WTC11 (cell line): ENCODE data around the gene CYP1A2. TPM values are rescaled to one million over a fixed set of nuclear protein-coding genes. Genes with fewer than 3 reads are reported as not detected.

Experiments
- ATAC-seq: fragments of 200-7000 bp; cut with Tn5 transposase; 2 replicates; pipeline ENCODE4 v1.10.0; 2021; ENCODE audit warnings: mild to moderate bottlenecking, moderate library complexity
- CTCF ChIA-PET: fragments of 300-600 bp; sonication (Branson Sonifier 250); formaldehyde crosslinking; loops from one replicate; lab custom pipeline; 2021; ENCODE audit warnings: antibody characterized with exemption; lab: Charles Lee
- POLR2A ChIA-PET: fragments of 350-600 bp; sonication (Branson Sonifier 250); formaldehyde crosslinking; loops from one replicate; lab custom pipeline; 2021; ENCODE audit warnings: antibody characterized with exemption; lab: Charles Lee
- DNase-seq: peaks from one replicate; pipeline ENCODE4 v3.0.0; 2021; ENCODE audit warnings: low spot score
- H3K27ac Mint-ChIP-seq: 2 replicates; pipeline ENCODE4 v1.8.0; 2021; ENCODE audit warnings: mixed read lengths
- H3K27me3 Mint-ChIP-seq: 2 replicates; pipeline ENCODE4 v1.8.0; 2021; ENCODE audit warnings: low read depth, mild to moderate bottlenecking, moderate library complexity, mixed read lengths
- H3K36me3 Mint-ChIP-seq: 2 replicates; pipeline ENCODE4 v1.8.0; 2021; ENCODE audit warnings: mixed read lengths
- H3K4me1 Mint-ChIP-seq: 2 replicates; pipeline ENCODE4 v1.8.0; 2022; ENCODE audit warnings: mixed read lengths
- H3K4me3 Mint-ChIP-seq: 2 replicates; pipeline ENCODE4 v1.8.0; 2021; ENCODE audit warnings: mild to moderate bottlenecking, moderate library complexity, mixed read lengths
- H3K9me3 Mint-ChIP-seq: 2 replicates; pipeline ENCODE4 v1.8.0; 2021; ENCODE audit warnings: mixed read lengths
- CREB1 ChIP-seq: sonication (generic); formaldehyde crosslinking; IDR thresholded peaks from 2 replicates; pipeline ENCODE4 v1.8.0; 2023; ENCODE audit warnings: mild to moderate bottlenecking, missing genetic modification reagents
- EMX1 ChIP-seq: fragments of 250-450 bp; sonication (Bioruptor Pico); IDR thresholded peaks from 2 replicates; pipeline ENCODE4 v1.8.0; 2021; ENCODE audit warnings: mild to moderate bottlenecking
- ETV6 ChIP-seq: sonication (generic); formaldehyde crosslinking; IDR thresholded peaks from 2 replicates; pipeline ENCODE4 v1.8.1; 2022; ENCODE audit warnings: mild to moderate bottlenecking, missing genetic modification reagents
- GABPB1 ChIP-seq: sonication (generic); formaldehyde crosslinking; IDR thresholded peaks from 2 replicates; pipeline ENCODE4 v1.8.1; 2023; ENCODE audit warnings: mild to moderate bottlenecking, missing genetic modification reagents
- NFATC4 ChIP-seq: fragments of 250-450 bp; sonication (Bioruptor Pico); IDR thresholded peaks from 2 replicates; pipeline ENCODE4 v1.9.0; 2021; ENCODE audit warnings: mild to moderate bottlenecking
- NFE2L1 ChIP-seq: sonication (generic); formaldehyde crosslinking; IDR thresholded peaks from 2 replicates; pipeline ENCODE4 v1.8.1; 2023; ENCODE audit warnings: missing genetic modification reagents
- NR2C2 ChIP-seq: sonication (generic); formaldehyde crosslinking; IDR thresholded peaks from 2 replicates; pipeline ENCODE4 v1.8.0; 2022; ENCODE audit warnings: mild to moderate bottlenecking, missing genetic modification reagents
- SMAD3 ChIP-seq: sonication (generic); formaldehyde crosslinking; IDR thresholded peaks from 2 replicates; pipeline ENCODE4 v1.8.0; 2022; ENCODE audit warnings: missing genetic modification reagents, mild to moderate bottlenecking, borderline replicate concordance
- ZNF138 ChIP-seq: sonication (generic); formaldehyde crosslinking; conservative IDR thresholded peaks from 2 replicates; pipeline ENCODE4 v1.8.1; 2022; ENCODE audit warnings: mild to moderate bottlenecking, moderate library complexity, missing genetic modification reagents
- total RNA-seq: library from RNA; stranded (reverse); gene quantifications from 3 replicates; pipeline ENCODE4 v1.2.3, GENCODE V29; 2021
- TF ChIP-seq, protein P1 (sequence below): sonication (generic); formaldehyde crosslinking; IDR thresholded peaks from 2 replicates; pipeline ENCODE4 v1.8.1; 2023; ENCODE audit warnings: mild to moderate bottlenecking, missing genetic modification reagents
- TF ChIP-seq, protein P2 (sequence below): sonication (generic); formaldehyde crosslinking; IDR thresholded peaks from 2 replicates; pipeline ENCODE4 v1.8.1; 2023; ENCODE audit warnings: mild to moderate bottlenecking, missing genetic modification reagents, moderate library complexity
- TF ChIP-seq, protein P3 (sequence below): fragments of 250-450 bp; sonication (Bioruptor Pico); IDR thresholded peaks from 2 replicates; pipeline ENCODE4 v1.9.0; 2021; ENCODE audit warnings: mild to moderate bottlenecking
- TF ChIP-seq, protein P4 (sequence below): sonication (generic); formaldehyde crosslinking; IDR thresholded peaks from 2 replicates; pipeline ENCODE4 v1.8.0; 2022; ENCODE audit warnings: mild to moderate bottlenecking, missing genetic modification reagents
- TF ChIP-seq, protein P5 (sequence below): sonication (generic); formaldehyde crosslinking; IDR thresholded peaks from 2 replicates; pipeline ENCODE4 v1.8.0; 2022; ENCODE audit warnings: missing genetic modification reagents
- TF ChIP-seq, protein P6 (sequence below): fragments of 250-450 bp; sonication (Bioruptor Pico); IDR thresholded peaks from 2 replicates; pipeline ENCODE4 v2.1.2; 2022; ENCODE audit warnings: mild to moderate bottlenecking, moderate library complexity
- TF ChIP-seq, protein P7 (sequence below): sonication (generic); formaldehyde crosslinking; IDR thresholded peaks from 2 replicates; pipeline ENCODE4 v1.8.0; 2023; ENCODE audit warnings: mild to moderate bottlenecking, missing genetic modification reagents

The CYP1A2 gene
- total RNA-seq, 1 experiment from 2014 or later = not detected

DNA sequence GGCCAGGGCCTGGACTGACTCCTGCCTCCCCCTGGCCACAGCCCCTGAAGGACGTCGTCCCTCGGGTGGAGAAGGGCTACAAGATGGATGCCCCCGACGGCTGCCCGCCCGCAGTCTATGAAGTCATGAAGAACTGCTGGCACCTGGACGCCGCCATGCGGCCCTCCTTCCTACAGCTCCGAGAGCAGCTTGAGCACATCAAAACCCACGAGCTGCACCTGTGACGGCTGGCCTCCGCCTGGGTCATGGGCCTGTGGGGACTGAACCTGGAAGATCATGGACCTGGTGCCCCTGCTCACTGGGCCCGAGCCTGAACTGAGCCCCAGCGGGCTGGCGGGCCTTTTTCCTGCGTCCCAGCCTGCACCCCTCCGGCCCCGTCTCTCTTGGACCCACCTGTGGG lies 53.6 kb downstream of the CYP1A2 start (continued):
- TF ChIP-seq, protein P1, sequence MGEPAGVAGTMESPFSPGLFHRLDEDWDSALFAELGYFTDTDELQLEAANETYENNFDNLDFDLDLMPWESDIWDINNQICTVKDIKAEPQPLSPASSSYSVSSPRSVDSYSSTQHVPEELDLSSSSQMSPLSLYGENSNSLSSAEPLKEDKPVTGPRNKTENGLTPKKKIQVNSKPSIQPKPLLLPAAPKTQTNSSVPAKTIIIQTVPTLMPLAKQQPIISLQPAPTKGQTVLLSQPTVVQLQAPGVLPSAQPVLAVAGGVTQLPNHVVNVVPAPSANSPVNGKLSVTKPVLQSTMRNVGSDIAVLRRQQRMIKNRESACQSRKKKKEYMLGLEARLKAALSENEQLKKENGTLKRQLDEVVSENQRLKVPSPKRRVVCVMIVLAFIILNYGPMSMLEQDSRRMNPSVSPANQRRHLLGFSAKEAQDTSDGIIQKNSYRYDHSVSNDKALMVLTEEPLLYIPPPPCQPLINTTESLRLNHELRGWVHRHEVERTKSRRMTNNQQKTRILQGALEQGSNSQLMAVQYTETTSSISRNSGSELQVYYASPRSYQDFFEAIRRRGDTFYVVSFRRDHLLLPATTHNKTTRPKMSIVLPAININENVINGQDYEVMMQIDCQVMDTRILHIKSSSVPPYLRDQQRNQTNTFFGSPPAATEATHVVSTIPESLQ (CRISPR knock-in tag) = no peak
- TF ChIP-seq GABPB1 (CRISPR knock-in tag) (no peak), NFE2L1 (CRISPR knock-in tag) (no peak)
- TF ChIP-seq, protein P2, sequence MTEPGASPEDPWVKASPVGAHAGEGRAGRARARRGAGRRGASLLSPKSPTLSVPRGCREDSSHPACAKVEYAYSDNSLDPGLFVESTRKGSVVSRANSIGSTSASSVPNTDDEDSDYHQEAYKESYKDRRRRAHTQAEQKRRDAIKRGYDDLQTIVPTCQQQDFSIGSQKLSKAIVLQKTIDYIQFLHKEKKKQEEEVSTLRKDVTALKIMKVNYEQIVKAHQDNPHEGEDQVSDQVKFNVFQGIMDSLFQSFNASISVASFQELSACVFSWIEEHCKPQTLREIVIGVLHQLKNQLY (CRISPR knock-in tag) = no peak
- TF ChIP-seq, protein P3, sequence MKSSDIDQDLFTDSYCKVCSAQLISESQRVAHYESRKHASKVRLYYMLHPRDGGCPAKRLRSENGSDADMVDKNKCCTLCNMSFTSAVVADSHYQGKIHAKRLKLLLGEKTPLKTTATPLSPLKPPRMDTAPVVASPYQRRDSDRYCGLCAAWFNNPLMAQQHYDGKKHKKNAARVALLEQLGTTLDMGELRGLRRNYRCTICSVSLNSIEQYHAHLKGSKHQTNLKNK = no peak
- TF ChIP-seq, all 79 proteins: peak for 0

DNA sequence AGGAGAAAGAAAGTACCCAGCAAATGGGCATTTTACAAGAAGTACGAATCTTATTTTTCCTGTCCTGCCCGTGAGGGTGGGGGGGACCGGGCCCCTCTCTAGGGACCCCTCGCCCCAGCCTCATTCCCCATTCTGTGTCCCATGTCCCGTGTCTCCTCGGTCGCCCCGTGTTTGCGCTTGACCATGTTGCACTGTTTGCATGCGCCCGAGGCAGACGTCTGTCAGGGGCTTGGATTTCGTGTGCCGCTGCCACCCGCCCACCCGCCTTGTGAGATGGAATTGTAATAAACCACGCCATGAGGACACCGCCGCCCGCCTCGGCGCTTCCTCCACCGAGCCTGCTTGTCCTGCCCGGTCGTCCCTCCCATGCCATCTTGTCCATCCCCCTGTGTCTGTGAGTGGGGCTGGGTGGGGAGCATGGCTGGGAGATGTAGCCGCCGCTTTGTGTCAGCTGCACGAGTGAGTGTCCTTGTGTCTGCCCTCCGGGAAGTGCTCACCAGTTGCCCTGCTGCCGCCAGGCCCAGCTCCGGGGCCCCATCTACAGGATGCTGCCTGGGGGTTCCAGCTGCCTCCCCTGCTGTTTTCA lies 54.3 kb downstream of the CYP1A2 start:
- DNase-seq = no peak
- ATAC-seq = no peak
- Mint-ChIP-seq H3K9me3 (no peaks in the 10 kb centered on the region), H3K27ac (no peak overlapping the region), H3K27me3 (no peaks in the 10 kb centered on the region), H3K36me3 (peaks cover 7% of the 10 kb centered on the region; the same call in 1 of the 2 replicates), H3K4me3 (no peak overlapping the region), H3K4me1 (0 out of 2 replicates have a peak, but pooled peaks cover 2% of the 10 kb centered on the region)
- ChIA-PET CTCF (interaction anchor here (1.5 to 1.6 kb wide), 2 partner anchors 32 to 171 kb away, joined by 5 read pairs; no protein-coding TSS in a partner anchor), POLR2A (no interaction called here)
- TF ChIP-seq NFATC4 (no peak), ZNF138 (CRISPR knock-in tag) (no peak), SMAD3 (CRISPR knock-in tag) (no peak), ETV6 (CRISPR knock-in tag) (no peak), EMX1 (CRISPR knock-in tag) (no peak), CREB1 (no peak), NR2C2 (CRISPR knock-in tag) (no peak)
- TF ChIP-seq, protein P3 = no peak
- TF ChIP-seq, protein P4, sequence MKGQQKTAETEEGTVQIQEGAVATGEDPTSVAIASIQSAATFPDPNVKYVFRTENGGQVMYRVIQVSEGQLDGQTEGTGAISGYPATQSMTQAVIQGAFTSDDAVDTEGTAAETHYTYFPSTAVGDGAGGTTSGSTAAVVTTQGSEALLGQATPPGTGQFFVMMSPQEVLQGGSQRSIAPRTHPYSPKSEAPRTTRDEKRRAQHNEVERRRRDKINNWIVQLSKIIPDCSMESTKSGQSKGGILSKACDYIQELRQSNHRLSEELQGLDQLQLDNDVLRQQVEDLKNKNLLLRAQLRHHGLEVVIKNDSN (CRISPR knock-in tag) = no peak
- TF ChIP-seq, protein P5, sequence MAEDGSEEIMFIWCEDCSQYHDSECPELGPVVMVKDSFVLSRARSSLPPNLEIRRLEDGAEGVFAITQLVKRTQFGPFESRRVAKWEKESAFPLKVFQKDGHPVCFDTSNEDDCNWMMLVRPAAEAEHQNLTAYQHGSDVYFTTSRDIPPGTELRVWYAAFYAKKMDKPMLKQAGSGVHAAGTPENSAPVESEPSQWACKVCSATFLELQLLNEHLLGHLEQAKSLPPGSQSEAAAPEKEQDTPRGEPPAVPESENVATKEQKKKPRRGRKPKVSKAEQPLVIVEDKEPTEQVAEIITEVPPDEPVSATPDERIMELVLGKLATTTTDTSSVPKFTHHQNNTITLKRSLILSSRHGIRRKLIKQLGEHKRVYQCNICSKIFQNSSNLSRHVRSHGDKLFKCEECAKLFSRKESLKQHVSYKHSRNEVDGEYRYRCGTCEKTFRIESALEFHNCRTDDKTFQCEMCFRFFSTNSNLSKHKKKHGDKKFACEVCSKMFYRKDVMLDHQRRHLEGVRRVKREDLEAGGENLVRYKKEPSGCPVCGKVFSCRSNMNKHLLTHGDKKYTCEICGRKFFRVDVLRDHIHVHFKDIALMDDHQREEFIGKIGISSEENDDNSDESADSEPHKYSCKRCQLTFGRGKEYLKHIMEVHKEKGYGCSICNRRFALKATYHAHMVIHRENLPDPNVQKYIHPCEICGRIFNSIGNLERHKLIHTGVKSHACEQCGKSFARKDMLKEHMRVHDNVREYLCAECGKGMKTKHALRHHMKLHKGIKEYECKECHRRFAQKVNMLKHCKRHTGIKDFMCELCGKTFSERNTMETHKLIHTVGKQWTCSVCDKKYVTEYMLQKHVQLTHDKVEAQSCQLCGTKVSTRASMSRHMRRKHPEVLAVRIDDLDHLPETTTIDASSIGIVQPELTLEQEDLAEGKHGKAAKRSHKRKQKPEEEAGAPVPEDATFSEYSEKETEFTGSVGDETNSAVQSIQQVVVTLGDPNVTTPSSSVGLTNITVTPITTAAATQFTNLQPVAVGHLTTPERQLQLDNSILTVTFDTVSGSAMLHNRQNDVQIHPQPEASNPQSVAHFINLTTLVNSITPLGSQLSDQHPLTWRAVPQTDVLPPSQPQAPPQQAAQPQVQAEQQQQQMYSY (CRISPR knock-in tag) = no peak
- TF ChIP-seq, protein P6, sequence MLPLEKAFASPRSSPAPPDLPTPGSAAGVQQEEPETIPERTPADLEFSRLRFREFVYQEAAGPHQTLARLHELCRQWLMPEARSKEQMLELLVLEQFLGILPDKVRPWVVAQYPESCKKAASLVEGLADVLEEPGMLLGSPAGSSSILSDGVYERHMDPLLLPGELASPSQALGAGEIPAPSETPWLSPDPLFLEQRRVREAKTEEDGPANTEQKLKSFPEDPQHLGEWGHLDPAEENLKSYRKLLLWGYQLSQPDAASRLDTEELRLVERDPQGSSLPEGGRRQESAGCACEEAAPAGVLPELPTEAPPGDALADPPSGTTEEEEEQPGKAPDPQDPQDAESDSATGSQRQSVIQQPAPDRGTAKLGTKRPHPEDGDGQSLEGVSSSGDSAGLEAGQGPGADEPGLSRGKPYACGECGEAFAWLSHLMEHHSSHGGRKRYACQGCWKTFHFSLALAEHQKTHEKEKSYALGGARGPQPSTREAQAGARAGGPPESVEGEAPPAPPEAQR = no peak
- TF ChIP-seq, protein P7, sequence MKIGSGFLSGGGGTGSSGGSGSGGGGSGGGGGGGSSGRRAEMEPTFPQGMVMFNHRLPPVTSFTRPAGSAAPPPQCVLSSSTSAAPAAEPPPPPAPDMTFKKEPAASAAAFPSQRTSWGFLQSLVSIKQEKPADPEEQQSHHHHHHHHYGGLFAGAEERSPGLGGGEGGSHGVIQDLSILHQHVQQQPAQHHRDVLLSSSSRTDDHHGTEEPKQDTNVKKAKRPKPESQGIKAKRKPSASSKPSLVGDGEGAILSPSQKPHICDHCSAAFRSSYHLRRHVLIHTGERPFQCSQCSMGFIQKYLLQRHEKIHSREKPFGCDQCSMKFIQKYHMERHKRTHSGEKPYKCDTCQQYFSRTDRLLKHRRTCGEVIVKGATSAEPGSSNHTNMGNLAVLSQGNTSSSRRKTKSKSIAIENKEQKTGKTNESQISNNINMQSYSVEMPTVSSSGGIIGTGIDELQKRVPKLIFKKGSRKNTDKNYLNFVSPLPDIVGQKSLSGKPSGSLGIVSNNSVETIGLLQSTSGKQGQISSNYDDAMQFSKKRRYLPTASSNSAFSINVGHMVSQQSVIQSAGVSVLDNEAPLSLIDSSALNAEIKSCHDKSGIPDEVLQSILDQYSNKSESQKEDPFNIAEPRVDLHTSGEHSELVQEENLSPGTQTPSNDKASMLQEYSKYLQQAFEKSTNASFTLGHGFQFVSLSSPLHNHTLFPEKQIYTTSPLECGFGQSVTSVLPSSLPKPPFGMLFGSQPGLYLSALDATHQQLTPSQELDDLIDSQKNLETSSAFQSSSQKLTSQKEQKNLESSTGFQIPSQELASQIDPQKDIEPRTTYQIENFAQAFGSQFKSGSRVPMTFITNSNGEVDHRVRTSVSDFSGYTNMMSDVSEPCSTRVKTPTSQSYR (CRISPR knock-in tag) = no peak
